Kidney (tissue), 14 donors: Measurements from ENCODE around the gene SGIP1. TPM values are rescaled to one million over a fixed set of nuclear protein-coding genes. Genes with fewer than 3 reads are reported as not detected.
A peak's percentile ranks its signal among the peaks of the same experiment; 100 is the strongest.
"Not testable (repeated sequence)": the region's sequence is repeated elsewhere in the genome, so short reads cannot be mapped to it uniquely, and the experiment has no call there.

Experiments used
- DNase-seq, 5 donors: peaks; one replicate each; pipeline ENCODE4 v3.0.0-alpha.2; 2013 to 2020
- FAIRE-seq: peaks from 2 replicates; lab custom pipeline; 2012; peaks lifted over from hg19 to GRCh38; lab: Jason Lieb, UNC
- H3K27ac ChIP-seq, 2 donors: one replicate each; pipeline ENCODE4 v1.7.0; 2013; ENCODE audit warnings: low read depth in 2 of 2, low read length in 2 of 2, inconsistent platforms in 1 of 2
- H3K27me3 ChIP-seq: one replicate; pipeline ENCODE4 v1.7.1; 2013; ENCODE audit warnings: low read length, inconsistent platforms; ENCODE audit not compliant: control insufficient read depth, insufficient read depth
- H3K36me3 ChIP-seq, 3 donors: one replicate each; pipeline versions ENCODE4 v1.7.0 to v1.7.1; 2013; ENCODE audit warnings: low read length in 3 of 3, control low read depth in 1 of 3, inconsistent platforms in 1 of 3; ENCODE audit not compliant: insufficient read depth in 3 of 3, control insufficient read depth in 2 of 3
- H3K4me1 ChIP-seq, 3 donors: one replicate each; pipeline versions ENCODE4 v1.7.0 to v1.7.1; 2013; ENCODE audit warnings: low read length in 3 of 3, inconsistent platforms in 1 of 3, low read depth in 1 of 3; ENCODE audit not compliant: control insufficient read depth in 2 of 3, insufficient read depth in 2 of 3
- H3K4me3 ChIP-seq, 3 donors: one replicate each; pipeline versions ENCODE4 v1.7.0 to v1.8.1; 2013; ENCODE audit warnings: low read length in 3 of 3, control low read depth in 1 of 3, inconsistent platforms in 1 of 3
- H3K9ac ChIP-seq, 3 donors: one replicate each; pipeline versions ENCODE4 v1.7.0 to v1.7.1; 2013; ENCODE audit warnings: low read length in 3 of 3, control low read depth in 1 of 3, inconsistent platforms in 1 of 3
- H3K9me3 ChIP-seq, 3 donors: one replicate each; pipeline versions ENCODE4 v1.7.0 to v1.7.1; 2013; ENCODE audit warnings: low read length in 3 of 3, control low read depth in 1 of 3, inconsistent platforms in 1 of 3; ENCODE audit not compliant: control insufficient read depth in 2 of 3, insufficient read depth in 1 of 3
- CTCF ChIP-seq: IDR thresholded peaks from 3 replicates; pipeline ENCODE4 v1.5.1; 2012; ENCODE audit warnings: mild to moderate bottlenecking, moderate library complexity, borderline replicate concordance; ENCODE audit not compliant: insufficient read depth; ENCODE audit errors: extremely low read depth
- intact Hi-C: fragments of 100-400 bp; cut with DNase I; formaldehyde crosslinking; loops from one replicate; pipeline ENCODE4 v1.11.1; 2022
- polyA plus RNA-seq: library from polyadenylated mRNA; stranded (reverse); fragments of 350-450 nt; fragmentation: Illumina TruSeq; extraction: RNeasy Lipid Tissue Mini Kit (QIAGEN cat#74804); gene quantifications from one replicate; pipeline ENCODE4 v1.2.3, GENCODE V29; 2014; ENCODE audit warnings: low read depth, low replicate concordance; ENCODE audit not compliant: insufficient read depth
- total RNA-seq: library from RNA; stranded (reverse); fragmentation: NEBNext Ultra II Directional; extraction: Animal tissue kit (Norgen Biotek cat#: 25700); gene quantifications from one replicate; pipeline ENCODE4 v1.2.1, GENCODE V29; 2021
- donor health status: control.
- donor health status: control.
- donor health status: control.
- donor health status: control.
- donor health status: control.
- donor health status: DM: yes; HTN: yes; CAD: no.
- donor health status: Normal renal cell carcinoma (clear cell type).

Gene SGIP1
- total and polyA plus RNA-seq, 2 donors from 2014 or later, result 8.3 to 11.2 TPM

GRCh38 chr1:66589326-66589725 is 55.4 kb downstream of the SGIP1 start:
- H3K27ac ChIP-seq, result no peak overlapping the region
- H3K9me3 ChIP-seq, result no peaks in the 10 kb centered on the region
- intact Hi-C loops, result no loop called here
- H3K9ac ChIP-seq, result no peak overlapping the region
- no peaks in the 10 kb centered on the region for H3K27me3 ChIP-seq
- TF ChIP-seq CTCF, result no peak
- no peak overlapping the region for H3K4me3 ChIP-seq
- FAIRE-seq (no peak), DNase-seq (no peak)
- H3K36me3 ChIP-seq, result no peaks in the 10 kb centered on the region
- peaks cover 0 to 4% (median 0%) of the 10 kb centered on the region in 3 donors for H3K4me1 ChIP-seq

GRCh38 chr1:66592106-66592507 is 58.2 kb downstream of the SGIP1 start:
- H3K27ac ChIP-seq, intact Hi-C loops: not testable (repeated sequence)

GRCh38 chr1:66596191-66596590 is 62.2 kb downstream of the SGIP1 start:
- intact Hi-C loops, result no loop called here

More at GRCh38 chr1:66592106-66592507, 58.2 kb downstream of the SGIP1 start:
- H3K9ac ChIP-seq, H3K9me3 ChIP-seq, H3K4me1 ChIP-seq, FAIRE-seq, H3K36me3 ChIP-seq, H3K4me3 ChIP-seq, H3K27me3 ChIP-seq: not testable (repeated sequence)
- DNase-seq, result peak in 2 of 5 donors; percentile 34 to 48

GRCh38 chr1:66597500-66597899 is 63.5 kb downstream of the SGIP1 start:
- Histone ChIP-seq H3K4me3 (no peak overlapping the region), H3K4me1 (no peaks in the 10 kb centered on the region), H3K27ac (no peak overlapping the region), H3K27me3 (no peaks in the 10 kb centered on the region), H3K9me3 (peaks cover 0 to 8% (median 0%) of the 10 kb centered on the region in 3 donors), H3K9ac (no peak overlapping the region), H3K36me3 (no peaks in the 10 kb centered on the region)
- TF ChIP-seq CTCF, result no peak
- FAIRE-seq (no peak), DNase-seq (no peak)
- intact Hi-C loops, result no loop called here

More at GRCh38 chr1:66596191-66596590, 62.2 kb downstream of the SGIP1 start:
- FAIRE-seq (no peak), DNase-seq (no peak)
- H3K4me3 ChIP-seq, result no peak overlapping the region
- TF ChIP-seq CTCF, result no peak
- peaks cover 0 to 8% (median 0%) of the 10 kb centered on the region in 3 donors for H3K9me3 ChIP-seq
- H3K27ac ChIP-seq, result no peak overlapping the region
- no peak overlapping the region for H3K9ac ChIP-seq
- H3K27me3 ChIP-seq, result no peaks in the 10 kb centered on the region
- H3K4me1 ChIP-seq, result no peaks in the 10 kb centered on the region
- no peaks in the 10 kb centered on the region for H3K36me3 ChIP-seq
